SKM-1 treated with dmso at 0.1 percent for 144 hours (cell line): Measurements from ENCODE around the gene TFAP2E.

Experiments
- DNase-seq: peaks from one replicate; lab custom pipeline; 2025; ENCODE audit not compliant: unreplicated experiment; lab: John Stamatoyannopoulos, UW

TFAP2E gene

DNA sequence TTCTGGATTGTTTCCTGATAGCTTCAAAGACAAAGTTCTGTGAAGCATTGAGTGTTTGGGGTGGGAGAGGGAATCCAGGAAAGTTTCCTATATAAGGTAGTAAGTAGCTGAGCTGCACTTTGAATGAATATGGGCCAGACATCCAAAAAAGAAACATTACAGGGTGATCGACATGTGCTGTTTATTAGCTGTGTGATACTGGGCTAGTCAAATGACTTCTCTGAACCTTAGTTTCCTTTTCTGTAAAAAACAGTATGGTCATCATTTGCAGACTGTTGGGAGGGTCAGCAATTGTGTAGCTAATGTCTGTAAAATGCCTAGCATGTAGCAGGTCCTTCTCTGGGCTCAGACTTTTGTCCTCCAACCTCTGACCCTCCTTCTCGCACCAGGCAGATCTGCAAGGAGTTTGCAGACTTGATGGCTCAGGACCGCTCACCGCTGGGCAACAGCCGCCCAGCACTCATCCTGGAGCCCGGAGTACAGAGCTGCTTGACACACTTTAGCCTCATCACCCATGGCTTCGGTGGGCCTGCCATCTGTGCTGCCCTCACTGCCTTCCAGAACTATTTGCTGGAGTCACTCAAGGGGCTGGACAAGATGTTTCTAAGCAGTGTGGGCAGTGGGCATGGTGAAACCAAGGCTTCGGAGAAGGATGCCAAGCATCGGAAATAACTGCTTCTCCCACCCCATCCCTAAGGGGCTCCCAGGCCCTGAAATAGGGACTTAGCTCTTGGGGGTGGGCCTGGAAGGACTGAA, 21.1 kb downstream of the TFAP2E start:
- DNase-seq: no peak

DNA sequence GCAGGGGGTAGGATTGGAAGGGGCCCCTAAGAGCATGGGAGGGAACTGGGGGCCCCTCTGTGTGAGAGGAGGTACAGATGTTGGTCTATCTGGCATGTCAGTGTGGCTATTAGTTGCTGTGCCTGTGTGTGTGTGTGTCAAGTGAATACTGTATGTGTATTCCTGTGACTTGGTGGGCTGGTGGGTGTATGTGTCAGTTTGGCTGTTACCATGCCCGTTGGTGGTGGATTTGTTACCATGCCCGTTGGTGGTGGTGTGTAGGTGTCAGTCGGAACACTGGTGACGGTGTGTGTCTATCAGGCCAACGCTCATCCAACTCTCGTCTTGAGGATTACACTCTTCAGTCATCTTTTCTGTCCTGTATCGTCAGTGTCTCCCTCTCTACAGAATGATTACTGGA, 22.6 kb downstream of the TFAP2E start:
- DNase-seq: no peak

DNA sequence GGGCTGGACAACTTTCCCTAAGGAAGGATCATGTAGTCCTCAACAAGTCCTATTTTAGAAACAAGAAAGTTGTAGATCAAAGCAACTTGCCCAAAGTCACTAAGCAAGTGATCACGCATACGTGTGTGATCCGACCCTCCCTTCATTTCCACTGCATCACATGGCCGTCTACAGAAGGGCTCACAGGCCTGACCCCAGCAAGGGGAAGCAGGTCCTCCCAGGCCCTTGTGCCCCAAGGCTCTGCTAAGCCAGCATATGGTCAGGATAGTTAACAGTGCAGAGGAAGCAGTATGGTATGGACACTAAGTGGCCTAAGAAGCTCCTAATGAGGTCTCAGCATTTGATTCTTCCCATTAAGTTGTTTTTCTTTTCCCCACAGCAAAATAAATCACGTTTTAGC, 24.8 kb downstream of the TFAP2E start:
- DNase-seq: no peak

- DNase-seq: no peak
These were observed 25.8 kb downstream of the TFAP2E start for GRCh38 chr1:35598895-35599294.

DNA sequence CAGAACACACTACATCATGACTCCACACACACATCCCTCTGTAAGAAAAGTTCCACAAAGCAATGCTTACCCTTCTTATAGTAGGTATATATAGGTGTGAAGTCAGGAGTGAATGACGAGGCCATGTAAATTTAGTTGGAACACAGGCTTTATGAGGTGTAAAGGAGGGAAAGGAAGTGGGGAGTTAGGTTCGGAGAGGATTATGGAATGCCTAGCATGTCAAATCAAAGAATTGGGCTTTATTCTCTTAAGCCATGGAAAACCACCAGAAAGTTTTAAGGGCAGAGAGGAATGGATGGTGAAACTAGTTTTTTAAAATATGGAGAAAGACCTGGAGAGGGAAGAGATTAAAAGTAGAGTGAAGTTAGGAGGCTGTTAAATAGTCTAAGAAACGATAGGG, 26.3 kb downstream of the TFAP2E start:
- no peak for DNase-seq

- no peak for DNase-seq
These were observed 27.5 kb downstream of the TFAP2E start for GRCh38 chr1:35600593-35600992.

DNA sequence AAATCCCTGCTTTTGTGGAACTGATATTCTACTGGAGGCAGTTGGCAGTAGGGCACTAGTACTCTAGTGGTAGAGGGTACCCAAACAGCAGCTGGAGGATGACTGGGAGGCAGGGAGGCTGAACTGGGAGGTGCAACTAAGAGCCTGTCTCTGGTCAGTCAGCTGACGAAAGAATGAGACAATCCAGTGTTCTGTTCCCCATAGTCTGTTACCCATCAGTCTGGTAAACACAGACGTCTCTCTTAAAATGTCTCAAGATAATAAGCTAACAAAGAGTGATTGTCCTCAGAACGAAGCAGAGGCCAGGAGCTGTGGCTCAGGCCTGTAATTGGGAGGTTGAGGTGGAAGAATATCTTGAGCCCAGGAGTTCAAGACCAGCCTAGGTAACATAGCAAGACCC, 30.4 kb downstream of the TFAP2E start:
- DNase-seq: no peak

DNA sequence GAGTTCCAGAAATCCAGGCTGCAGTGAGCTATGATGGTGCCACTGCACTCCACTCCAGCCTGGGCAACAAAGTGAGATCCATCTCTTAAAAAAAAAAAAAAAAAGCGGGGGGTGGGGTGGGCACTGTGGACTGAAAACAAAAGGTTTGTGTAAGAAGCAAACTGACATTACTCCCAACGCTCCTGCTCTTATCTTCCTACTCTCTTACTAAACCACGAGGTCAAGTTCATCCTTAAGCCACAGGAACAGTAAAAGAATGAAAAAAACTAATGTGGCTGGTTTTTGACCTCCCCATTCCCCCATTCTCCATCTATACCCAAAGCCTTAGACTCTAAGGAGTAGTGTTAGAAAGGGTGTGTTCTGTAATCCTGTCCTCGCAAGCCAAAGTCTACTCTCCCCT, 30.8 kb downstream of the TFAP2E start:
- no peak for DNase-seq

DNA sequence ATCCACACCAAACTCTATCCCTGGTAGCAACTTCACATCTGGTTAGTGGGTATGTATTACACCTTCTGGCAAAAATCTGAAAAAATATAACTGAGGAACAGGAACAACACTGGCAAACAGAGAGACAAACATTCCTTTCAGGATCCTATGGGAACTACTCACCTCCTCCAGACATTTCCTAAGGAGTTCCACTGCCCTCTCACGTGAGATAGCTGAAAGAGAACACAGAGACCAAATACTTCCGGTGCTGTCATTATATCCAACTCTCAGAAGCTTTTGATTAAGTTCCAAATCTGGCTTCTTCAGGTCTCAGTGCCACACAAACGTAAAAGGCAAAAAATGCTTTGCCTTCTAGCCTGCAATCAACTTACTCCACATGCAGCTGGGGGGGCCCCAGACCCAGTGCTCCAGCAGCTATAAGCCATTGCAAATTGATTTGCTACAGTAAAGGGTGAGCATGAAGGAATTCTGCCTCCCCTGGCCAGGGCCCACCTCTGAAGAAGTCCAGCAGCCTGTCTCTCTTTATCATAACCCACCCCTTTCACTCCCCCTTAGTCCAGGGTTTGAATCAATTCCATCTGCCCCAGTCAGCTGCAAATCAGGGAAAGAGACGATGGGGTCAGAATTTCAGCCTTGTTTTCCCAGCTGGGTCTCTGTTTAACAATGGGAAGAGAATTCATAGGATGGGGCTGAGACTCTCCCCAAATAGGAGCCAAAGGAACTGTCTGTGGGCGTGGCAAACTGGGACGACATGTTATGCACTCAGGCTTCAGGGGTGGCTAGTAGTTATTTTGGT, 32.2 kb downstream of the TFAP2E start:
- no peak for DNase-seq

DNA sequence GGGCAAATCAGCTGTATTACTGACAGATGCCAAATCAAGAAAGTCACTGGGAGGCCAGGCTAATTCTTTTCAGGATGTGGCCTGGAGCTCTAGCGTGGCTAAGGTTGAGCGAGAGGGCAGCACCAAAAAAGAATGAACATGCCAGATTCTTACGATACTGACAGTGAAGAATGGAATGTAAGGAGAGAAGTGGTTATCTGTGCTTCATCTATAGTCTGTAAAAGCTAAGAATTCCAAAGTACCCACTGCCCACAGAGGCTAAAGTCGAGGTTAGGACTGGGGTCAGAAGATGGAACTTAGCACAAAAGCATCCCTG, 32.7 kb downstream of the TFAP2E start:
- DNase-seq: no peak

- no peak for DNase-seq
These were observed 38.5 kb downstream of the TFAP2E start for GRCh38 chr1:35611655-35612054.

GRCh38 chr1:35615440-35615839, 42.3 kb downstream of the TFAP2E start:
- DNase-seq: no peak

DNA sequence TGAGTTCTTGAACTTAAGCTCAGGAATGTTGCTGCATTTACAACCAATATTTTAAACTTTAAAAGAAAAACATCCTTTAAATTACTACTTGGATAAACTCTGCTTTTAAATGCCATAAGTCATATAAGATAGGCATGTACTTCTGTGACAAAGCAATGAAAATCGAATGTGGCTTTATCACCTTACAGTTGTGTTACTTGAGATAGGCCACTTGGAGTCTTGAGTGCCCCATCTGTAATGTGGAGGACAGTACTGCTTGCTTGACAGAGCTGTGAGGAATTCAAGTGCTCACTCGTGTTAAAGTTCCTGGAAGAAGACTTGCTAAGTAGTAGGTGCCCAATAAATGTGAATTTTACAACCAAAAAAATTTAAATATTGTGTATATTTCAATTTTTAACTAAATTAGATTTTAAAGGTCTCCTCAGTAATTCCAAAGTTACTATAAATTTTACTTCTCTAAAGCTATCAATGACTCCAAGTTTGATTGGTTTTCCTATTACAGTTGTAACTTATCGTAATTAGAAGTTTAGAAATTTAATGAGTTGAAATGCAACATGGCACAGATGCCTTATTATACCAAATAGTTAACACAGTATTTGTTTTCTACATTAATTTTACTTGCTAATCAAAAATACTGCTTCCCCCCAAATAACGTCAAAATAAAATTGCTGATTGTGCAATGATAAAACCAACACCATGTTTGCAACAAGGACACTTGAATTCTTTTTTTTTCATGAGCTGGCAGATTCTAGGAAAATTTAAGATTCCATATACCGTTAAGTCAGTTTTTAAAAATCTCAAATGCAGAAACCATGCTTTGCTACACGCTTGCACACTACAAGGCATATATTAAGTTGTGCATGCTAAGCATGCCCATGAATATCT, 46.4 kb downstream of the TFAP2E start:
- no peak for DNase-seq

GRCh38 chr1:35622510-35623178, 49.5 kb downstream of the TFAP2E start:
- no peak for DNase-seq

DNA sequence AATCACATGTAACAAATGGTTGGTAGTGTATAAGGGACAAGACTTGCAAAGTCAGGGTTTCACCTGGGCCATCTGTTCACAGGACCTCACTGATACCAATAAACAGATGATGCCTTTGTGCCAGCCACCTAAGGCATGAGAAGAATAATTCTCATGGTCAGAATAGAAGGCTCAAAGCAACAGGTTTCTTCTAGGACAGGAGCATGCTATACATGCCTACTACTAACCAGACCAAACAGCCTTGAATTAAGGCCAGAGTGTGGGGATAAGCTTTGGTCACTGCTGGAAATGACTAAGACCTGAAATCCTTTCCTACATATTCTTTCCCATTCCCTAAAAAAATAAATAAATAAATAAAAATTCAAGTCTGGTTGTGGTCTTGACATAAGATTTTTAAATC, 50.7 kb downstream of the TFAP2E start:
- DNase-seq: no peak

DNA sequence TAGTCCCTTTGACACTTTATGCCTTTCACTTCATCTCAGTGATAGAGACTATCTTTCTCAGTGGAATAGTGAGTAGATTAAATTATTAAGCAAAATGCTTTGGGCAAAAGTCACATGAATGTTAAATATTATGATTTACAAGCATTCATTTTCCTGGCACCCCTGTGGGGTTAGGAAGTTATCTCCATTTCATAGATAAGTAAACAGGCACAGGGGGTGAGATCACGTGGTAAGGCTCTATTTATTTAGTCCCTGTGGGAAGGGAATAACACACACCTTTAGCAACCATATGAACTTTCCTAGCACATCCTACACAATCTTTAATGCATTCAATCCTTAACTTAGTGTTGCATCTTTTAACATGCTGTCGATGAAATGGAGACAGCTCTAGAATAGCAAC, 55.9 kb downstream of the TFAP2E start:
- DNase-seq: no peak

DNA sequence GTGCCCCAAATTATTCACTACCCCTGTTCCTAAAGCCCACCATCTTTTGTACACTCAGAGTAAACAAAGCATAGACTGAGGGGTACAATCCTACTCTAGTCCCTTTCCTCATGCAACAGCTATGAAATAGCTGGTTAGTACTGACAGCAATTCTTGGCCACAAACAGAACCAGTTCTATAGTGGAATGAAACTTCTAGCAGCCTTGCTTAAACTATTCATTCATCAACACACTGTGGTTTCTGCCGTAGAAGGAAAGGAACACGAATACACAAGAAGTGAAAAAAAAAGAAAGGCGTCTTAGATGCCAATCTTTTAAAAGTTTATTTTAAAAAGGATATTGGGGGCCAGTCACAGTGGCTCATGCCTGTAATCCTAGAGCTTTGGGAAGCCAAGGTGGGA, 58.3 kb downstream of the TFAP2E start:
- DNase-seq: no peak

- DNase-seq: no peak
These were observed 60.4 kb downstream of the TFAP2E start for GRCh38 chr1:35633547-35633946.

- DNase-seq: no peak
These were observed 64.3 kb downstream of the TFAP2E start for GRCh38 chr1:35637401-35637809.

DNA sequence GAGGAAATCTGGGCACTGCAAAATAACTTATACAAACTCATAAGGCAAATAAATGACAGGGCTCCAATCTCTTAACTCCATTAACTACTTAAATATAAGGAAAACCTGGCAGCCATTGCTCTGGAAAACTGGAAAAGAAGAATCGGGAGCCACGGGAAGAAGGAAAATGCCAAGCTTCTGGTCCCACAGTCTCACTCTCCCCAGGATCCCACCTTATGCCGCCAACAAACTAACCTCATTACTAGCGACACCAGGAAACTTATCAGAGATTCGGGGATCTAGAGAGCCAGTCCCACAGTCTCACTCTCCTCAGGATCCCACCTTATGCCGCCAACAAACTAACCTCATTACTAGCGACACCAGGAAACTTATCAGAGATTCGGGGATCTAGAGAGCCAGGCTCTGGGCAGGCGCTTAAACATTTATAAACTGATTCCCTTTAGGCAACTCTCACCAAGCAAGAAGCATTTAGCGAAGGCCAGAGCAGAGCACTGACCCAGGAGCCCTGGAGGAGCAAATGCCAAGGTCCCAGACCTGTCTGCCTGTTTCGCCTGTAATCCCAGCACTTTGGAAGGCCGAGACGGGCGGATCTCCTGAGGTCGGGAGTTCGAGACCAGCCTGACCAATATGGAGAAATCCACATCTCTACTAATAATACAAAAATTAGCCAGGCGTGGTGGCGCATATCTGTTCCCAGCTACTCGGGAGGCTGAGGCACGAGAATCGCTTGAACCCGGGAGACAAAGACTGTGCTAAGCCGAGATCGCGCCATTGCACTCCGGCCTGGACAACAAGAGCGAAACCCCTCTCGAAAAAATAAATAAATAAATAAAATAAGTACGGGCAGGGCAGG, 67.5 kb downstream of the TFAP2E start:
- DNase-seq: no peak
